ENCODE results near the gene GLIS1. TPM values are rescaled to one million over a fixed set of nuclear protein-coding genes. Genes with fewer than 3 reads are reported as not detected.

The GLIS1 gene
- total RNA-seq, 1 experiment from 2014 or later: 1.7 TPM

DNA sequence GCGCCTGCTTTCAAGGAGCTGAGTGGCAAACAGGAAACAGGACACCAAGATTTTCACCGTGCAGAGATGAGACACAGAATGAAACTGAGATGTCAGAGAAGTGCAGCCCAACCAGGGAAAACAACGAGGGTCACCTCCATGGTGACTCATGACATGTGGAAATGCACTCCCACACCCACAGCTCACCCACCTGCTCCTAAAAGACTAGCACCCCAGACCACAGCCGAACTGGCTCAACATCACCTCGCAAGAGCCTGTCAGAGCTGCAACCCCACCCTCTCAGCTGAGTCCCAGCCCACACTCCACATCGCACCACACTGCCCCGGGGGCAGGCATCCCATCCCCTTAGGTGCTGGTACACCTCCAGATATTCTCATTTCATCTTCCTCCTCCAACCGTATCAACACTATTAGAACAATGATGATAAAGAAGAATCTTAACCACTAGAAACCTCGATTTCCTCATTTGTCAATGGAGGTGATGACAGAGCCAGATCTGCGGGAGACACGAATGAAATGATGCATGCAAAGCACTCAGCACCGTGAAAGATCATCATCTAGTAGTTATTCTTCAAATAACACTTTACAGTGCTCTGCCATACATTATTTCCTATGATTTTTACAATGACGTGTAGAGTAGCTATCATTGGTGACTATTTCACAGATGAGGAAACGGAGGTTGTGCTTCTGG is 176.5 kb downstream of the GLIS1 start:
- no peak for DNase-seq

DNA sequence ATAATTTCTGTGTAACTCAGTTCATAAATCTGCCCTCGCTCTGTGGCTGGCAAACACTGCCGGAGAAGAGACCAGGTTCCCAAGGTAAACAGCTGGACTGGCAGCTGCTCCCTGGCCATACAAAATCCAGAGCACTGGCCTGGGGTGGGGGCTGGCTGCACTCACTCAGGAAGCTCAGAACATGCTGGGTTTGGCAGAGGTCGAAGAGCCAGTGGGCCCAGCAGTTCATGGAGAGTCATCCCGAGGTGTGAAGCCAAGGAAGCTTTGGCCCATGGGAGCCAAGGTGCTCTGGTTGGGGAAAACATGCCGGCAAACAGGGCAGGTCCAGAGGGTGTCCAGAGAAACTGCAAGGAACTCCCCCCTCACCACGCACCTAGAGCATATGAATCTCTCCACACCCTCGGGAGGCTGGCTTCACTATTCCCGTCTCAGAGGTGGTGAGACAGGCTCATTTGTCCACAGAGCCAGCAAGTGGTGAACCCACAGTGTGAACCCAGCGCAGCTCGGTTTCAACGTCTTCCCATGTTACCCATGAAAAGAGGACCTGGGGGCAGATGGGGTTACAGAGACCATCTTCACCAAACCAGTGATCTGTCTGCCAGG is 177.4 kb downstream of the GLIS1 start:
- Histone ChIP-seq H3K27ac (ENCODE audit: low read length) (no peak overlapping the region), H3K9me3 (ENCODE audit: low read length) (no peaks in the 10 kb centered on the region), H3K4me1 (ENCODE audit: insufficient read depth, low read length) (no peaks in the 10 kb centered on the region), H3K27me3 (ENCODE audit: low read length) (no peaks in the 10 kb centered on the region), H3K4me3 (ENCODE audit: low read length) (no peak overlapping the region), H3K9me2 (replicated peaks; ENCODE audit: low read length) (no peaks in the 10 kb centered on the region), H3K4me2 (ENCODE audit: low read length) (no peak overlapping the region), H2AFZ (ENCODE audit: low read length) (no peak overlapping the region), H3F3A (ENCODE audit: low read length, unreplicated experiment) (no peaks in the 10 kb centered on the region), H3K9ac (ENCODE audit: low read length) (no peak overlapping the region), H3K36me3 (ENCODE audit: low read depth, low read length) (no peaks in the 10 kb centered on the region), H4K20me1 (ENCODE audit: low read length) (no peaks in the 10 kb centered on the region), H3K79me2 (ENCODE audit: low read length) (no peaks in the 10 kb centered on the region)
- no peak for ATAC-seq
- DNase-seq: no peak
- POLR2A ChIA-PET (ENCODE audit: unreplicated experiment): no interaction called here
- no TSS peak for BruUV-seq (replicated peaks)
- TF ChIP-seq EZH2phosphoT487 (IDR thresholded peaks at IDR 0.05; ENCODE audit: borderline replicate concordance, low read length): no peak
- no peak for TF ChIP-seq EZH2 (IDR thresholded peaks at IDR 0.05; ENCODE audit: low read length, unreplicated experiment)
- no peak for TF ChIP-seq CTCF (conservative IDR thresholded peaks at IDR 0.05; ENCODE audit: low read depth, low read length)
- CTCF ChIA-PET: no interaction called here
- intact Hi-C loops (cut with micrococcal nuclease): no loop called here

More for the DNA sequence above, 176.5 kb downstream of the GLIS1 start:
- ChIA-PET CTCF (no interaction called here), POLR2A (ENCODE audit: unreplicated experiment) (no interaction called here)
- Histone ChIP-seq H3K9ac (ENCODE audit: low read length) (no peak overlapping the region), H3K27me3 (ENCODE audit: low read length) (no peaks in the 10 kb centered on the region), H3K4me3 (ENCODE audit: low read length) (no peak overlapping the region), H3F3A (ENCODE audit: low read length, unreplicated experiment) (no peaks in the 10 kb centered on the region), H2AFZ (ENCODE audit: low read length) (no peak overlapping the region), H3K79me2 (ENCODE audit: low read length) (no peaks in the 10 kb centered on the region), H3K9me2 (replicated peaks; ENCODE audit: low read length) (no peaks in the 10 kb centered on the region), H3K4me2 (ENCODE audit: low read length) (no peak overlapping the region), H4K20me1 (ENCODE audit: low read length) (no peaks in the 10 kb centered on the region), H3K4me1 (ENCODE audit: insufficient read depth, low read length) (no peaks in the 10 kb centered on the region), H3K27ac (ENCODE audit: low read length) (no peak overlapping the region), H3K9me3 (ENCODE audit: low read length) (no peaks in the 10 kb centered on the region), H3K36me3 (ENCODE audit: low read depth, low read length) (no peaks in the 10 kb centered on the region)
- no TSS peak for BruUV-seq (replicated peaks)
- TF ChIP-seq EZH2 (IDR thresholded peaks at IDR 0.05; ENCODE audit: low read length, unreplicated experiment) (no peak), CTCF (conservative IDR thresholded peaks at IDR 0.05; ENCODE audit: low read depth, low read length) (no peak), EZH2phosphoT487 (IDR thresholded peaks at IDR 0.05; ENCODE audit: borderline replicate concordance, low read length) (no peak)
- intact Hi-C loops (cut with micrococcal nuclease): no loop called here
- no peak for ATAC-seq
